ENCODE measurements around the gene AP2A1. TPM values are rescaled to one million over a fixed set of nuclear protein-coding genes. Genes with fewer than 3 reads are reported as not detected.

Gene AP2A1
- total and polyA plus RNA-seq, 9 of the 15 experiments (the other 6 are each of a cell fraction or from before 2014, with no cell fraction given), result 0.55 to 150 (median 31.9) TPM

- H3K9ac ChIP-seq (ENCODE audit: insufficient read depth in 1 of 2, low read depth in 2 of 2, low read length in 2 of 2), result peak overlapping the region in 1 of 2 experiments; percentile 78; a peak in 2 of 4 replicates
- TF ChIP-seq POLR2G (IDR thresholded peaks at IDR 0.05; ENCODE audit: low read depth, low read length) (0 out of 2 replicates have a peak, but pooled peaks have one; percentile 1), KAT8 (IDR thresholded peaks at IDR 0.05; ENCODE audit: low read depth) (no peak)
- CTCF ChIA-PET (ENCODE audit: low intra/inter-chr PET ratio), result no interaction called here
- no peak overlapping the region for H3K4me3 ChIP-seq
- H3K79me2 ChIP-seq (ENCODE audit: control insufficient read depth, insufficient read depth, low read length), result no peaks in the 10 kb centered on the region
- FAIRE-seq (no peak), DNase-seq (ENCODE audit: extremely low read depth in 1 of 4, low spot score in 3 of 4) (no peak), ATAC-seq (no peak)
- no peaks in the 10 kb centered on the region for H3K9me3 ChIP-seq (replicated peaks; ENCODE audit: control insufficient read depth, insufficient read depth, low read depth, low read length)
- peaks cover 95% of the 10 kb centered on the region for H3K36me3 ChIP-seq (ENCODE audit: control insufficient read depth, insufficient read depth, low read length)
- H4K20me1 ChIP-seq (replicated peaks; ENCODE audit: control insufficient read depth, insufficient read depth, low read length), result peaks cover 5% of the 10 kb centered on the region
- TSS peak; percentile 15 for BruUV-seq (replicated peaks)
- no peak overlapping the region for H3K27ac ChIP-seq (ENCODE audit: extremely low read depth, low read depth, low read length)
- in situ Hi-C loops (cut with MboI) (no loop called here), intact Hi-C loops (cut with micrococcal nuclease) (no loop called here)
- no peak overlapping the region for H3K4me2 ChIP-seq (ENCODE audit: insufficient read depth, low read length)
- H2AFZ ChIP-seq (ENCODE audit: low read depth, low read length), result no peak overlapping the region
- no peaks in the 10 kb centered on the region for H3K27me3 ChIP-seq (ENCODE audit: control insufficient read depth in 2 of 2, insufficient read depth in 2 of 2, low read length in 2 of 2)
- no peaks in the 10 kb centered on the region for H3K9me1 ChIP-seq (ENCODE audit: control insufficient read depth, insufficient read depth, low read length)
- WGBS (ENCODE audit: insufficient coverage, low coverage, missing lambda C conversion rate), result 95% methylated on average over 5 of the region's 32 CpGs
- POLR2A ChIA-PET, result no interaction called here
- H3K4me1 ChIP-seq (replicated peaks in 1 of 2; ENCODE audit: control insufficient read depth in 2 of 2, insufficient read depth in 2 of 2, low read length in 2 of 2), result peaks cover 0 to 51% of the 10 kb centered on the region in 2 experiments; a peak in 3 of 5 replicates
These were observed 34.6 kb downstream of the AP2A1 start for GRCh38 chr19:49801401-49801888.

GRCh38 chr19:49801966-49802661, 35.3 kb downstream of the AP2A1 start:
- 75% methylated on average over 20 of the region's 38 CpGs for WGBS (ENCODE audit: insufficient coverage, low coverage, missing lambda C conversion rate)
- no peak overlapping the region for H3K4me2 ChIP-seq (ENCODE audit: insufficient read depth, low read length)
- ChIA-PET POLR2A (no interaction called here), CTCF (ENCODE audit: low intra/inter-chr PET ratio) (interaction anchor here (0.6 kb wide), 1 partner anchor 70 kb away, joined by 3 read pairs; no protein-coding TSS in a partner anchor)
- no TSS peak for BruUV-seq (replicated peaks)
- intact Hi-C loops (cut with micrococcal nuclease) (no loop called here), in situ Hi-C loops (cut with MboI) (no loop called here)
- peaks cover 93% of the 10 kb centered on the region for H3K36me3 ChIP-seq (ENCODE audit: control insufficient read depth, insufficient read depth, low read length)
- H3K27ac ChIP-seq (ENCODE audit: extremely low read depth, low read depth, low read length), result no peak overlapping the region
- H3K79me2 ChIP-seq (ENCODE audit: control insufficient read depth, insufficient read depth, low read length), result no peaks in the 10 kb centered on the region
- H2AFZ ChIP-seq (ENCODE audit: low read depth, low read length), result no peak overlapping the region
- FAIRE-seq (peak; percentile 77), ATAC-seq (peak; percentile 65), DNase-seq (ENCODE audit: extremely low read depth in 1 of 4, low spot score in 3 of 4) (peak in 3 of 4 experiments; percentile 39 to 75 (median 64))
- peaks cover 2 to 57% of the 10 kb centered on the region in 2 experiments; a peak in 4 of 5 replicates for H3K4me1 ChIP-seq (replicated peaks in 1 of 2; ENCODE audit: control insufficient read depth in 2 of 2, insufficient read depth in 2 of 2, low read length in 2 of 2)
- no peaks in the 10 kb centered on the region for H3K9me1 ChIP-seq (ENCODE audit: control insufficient read depth, insufficient read depth, low read length)
- peaks cover 5% of the 10 kb centered on the region for H4K20me1 ChIP-seq (replicated peaks; ENCODE audit: control insufficient read depth, insufficient read depth, low read length)
- no peaks in the 10 kb centered on the region for H3K9me3 ChIP-seq (replicated peaks; ENCODE audit: control insufficient read depth, insufficient read depth, low read depth, low read length)
- H3K9ac ChIP-seq (ENCODE audit: insufficient read depth in 1 of 2, low read depth in 2 of 2, low read length in 2 of 2), result 0 out of 4 replicates have a peak overlapping the region, but pooled peaks of 1 of the 2 experiments have one; percentile 43
- H3K27me3 ChIP-seq (ENCODE audit: control insufficient read depth in 2 of 2, insufficient read depth in 2 of 2, low read length in 2 of 2), result no peaks in the 10 kb centered on the region
- no peak overlapping the region for H3K4me3 ChIP-seq
- TF ChIP-seq DLX4 (CRISPR knock-in tag; IDR thresholded peaks at IDR 0.05), result no peak
- TF ChIP-seq CCNT2 (IDR thresholded peaks at IDR 0.05; ENCODE audit: borderline replicate concordance, extremely low read depth, insufficient read length, low read depth, low read length), result no peak
- no peak for TF ChIP-seq SLC30A9 (CRISPR knock-in tag; IDR thresholded peaks at IDR 0.05)
- TF ChIP-seq ZNF280B (CRISPR knock-in tag; IDR thresholded peaks at IDR 0.05), result no peak
- no peak for TF ChIP-seq ZNF121 (CRISPR knock-in tag; conservative IDR thresholded peaks at IDR 0.05)
- no peak for TF ChIP-seq ZFP91 (CRISPR knock-in tag; IDR thresholded peaks at IDR 0.05)
- no peak for TF ChIP-seq ZNF23 (CRISPR knock-in tag; IDR thresholded peaks at IDR 0.05)
- TF ChIP-seq KAT2B (IDR thresholded peaks at IDR 0.05; ENCODE audit: low read depth, low read length), result no peak
- 0 out of 2 replicates have a peak, but pooled peaks have one; percentile 37 for TF ChIP-seq CHD2 (IDR thresholded peaks at IDR 0.05; ENCODE audit: low read depth, low read length)
